Measurements from ENCODE around the gene PEX1. TPM values are rescaled to one million over a fixed set of nuclear protein-coding genes. Genes with fewer than 3 reads are reported as not detected.
"Not testable (repeated sequence)": the region's sequence is repeated elsewhere in the genome, so short reads cannot be mapped to it uniquely, and the experiment has no call there.

The PEX1 gene
- total and polyA plus RNA-seq, 8 donors: 12.4 to 53.9 (median 42.6) TPM

DNA sequence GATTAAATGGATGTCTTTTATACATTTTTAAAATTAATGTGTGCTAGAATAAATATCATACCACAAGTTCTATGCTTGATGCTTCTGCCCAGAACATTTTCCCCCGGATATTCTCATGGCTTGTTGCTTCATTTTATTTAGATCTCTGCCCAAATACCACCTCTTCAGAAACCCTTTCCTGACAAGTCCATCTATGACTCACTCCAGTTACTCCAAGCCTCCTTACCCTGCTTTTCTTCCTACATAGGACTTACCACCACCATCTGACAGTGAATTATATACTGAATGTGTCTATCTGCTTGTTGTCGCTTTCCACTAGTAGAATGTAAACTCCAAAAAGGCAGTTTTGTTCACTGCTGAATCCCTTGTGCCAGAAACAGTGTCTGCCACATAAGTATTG lies 31.4 kb downstream of the PEX1 start:
- no peaks in the 10 kb centered on the region for H3K27me3 ChIP-seq
- H3K4me3 ChIP-seq: no peak overlapping the region
- TF ChIP-seq, protein P1, sequence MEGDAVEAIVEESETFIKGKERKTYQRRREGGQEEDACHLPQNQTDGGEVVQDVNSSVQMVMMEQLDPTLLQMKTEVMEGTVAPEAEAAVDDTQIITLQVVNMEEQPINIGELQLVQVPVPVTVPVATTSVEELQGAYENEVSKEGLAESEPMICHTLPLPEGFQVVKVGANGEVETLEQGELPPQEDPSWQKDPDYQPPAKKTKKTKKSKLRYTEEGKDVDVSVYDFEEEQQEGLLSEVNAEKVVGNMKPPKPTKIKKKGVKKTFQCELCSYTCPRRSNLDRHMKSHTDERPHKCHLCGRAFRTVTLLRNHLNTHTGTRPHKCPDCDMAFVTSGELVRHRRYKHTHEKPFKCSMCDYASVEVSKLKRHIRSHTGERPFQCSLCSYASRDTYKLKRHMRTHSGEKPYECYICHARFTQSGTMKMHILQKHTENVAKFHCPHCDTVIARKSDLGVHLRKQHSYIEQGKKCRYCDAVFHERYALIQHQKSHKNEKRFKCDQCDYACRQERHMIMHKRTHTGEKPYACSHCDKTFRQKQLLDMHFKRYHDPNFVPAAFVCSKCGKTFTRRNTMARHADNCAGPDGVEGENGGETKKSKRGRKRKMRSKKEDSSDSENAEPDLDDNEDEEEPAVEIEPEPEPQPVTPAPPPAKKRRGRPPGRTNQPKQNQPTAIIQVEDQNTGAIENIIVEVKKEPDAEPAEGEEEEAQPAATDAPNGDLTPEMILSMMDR (IDR thresholded peaks at IDR 0.05): no peak
- no peak for DNase-seq
- no peak overlapping the region for H3K27ac ChIP-seq
- peaks cover 0 to 72% of the 10 kb centered on the region in 2 donors for H3K36me3 ChIP-seq
- intact Hi-C loops (cut with DNase I): no loop called here
- ATAC-seq: no peak
- H3K4me1 ChIP-seq: no peaks in the 10 kb centered on the region
- no peaks in the 10 kb centered on the region for H3K9me3 ChIP-seq

DNA sequence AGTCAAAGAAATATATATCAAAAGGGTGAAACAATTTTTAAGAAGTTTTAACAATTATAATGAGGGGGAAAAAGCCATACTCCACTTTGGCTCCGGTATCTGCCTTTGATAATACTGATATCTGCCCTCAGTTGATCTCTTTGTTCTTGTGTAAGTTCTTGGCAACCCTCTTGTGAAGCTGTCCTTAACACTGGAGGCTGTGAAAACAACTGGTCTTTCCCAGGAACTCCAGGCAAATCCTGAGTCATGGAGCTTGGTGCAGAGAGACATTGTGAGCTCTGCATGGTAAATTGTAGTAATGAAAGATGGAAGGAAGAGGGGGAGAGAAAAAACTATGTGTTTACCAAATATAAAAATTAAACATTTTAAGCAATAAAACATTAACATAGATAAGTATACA lies 38.7 kb downstream of the PEX1 start:
- Histone ChIP-seq H3K4me1 (no peaks in the 10 kb centered on the region), H3K27me3 (no peaks in the 10 kb centered on the region), H3K36me3 (peaks cover 0 to 92% of the 10 kb centered on the region in 2 donors), H3K9me3 (no peaks in the 10 kb centered on the region), H3K27ac (no peak overlapping the region), H3K4me3 (no peak overlapping the region)
- DNase-seq (no peak), ATAC-seq (no peak)
- TF ChIP-seq, protein P1 (IDR thresholded peaks at IDR 0.05): no peak
- intact Hi-C loops (cut with DNase I): no loop called here

DNA sequence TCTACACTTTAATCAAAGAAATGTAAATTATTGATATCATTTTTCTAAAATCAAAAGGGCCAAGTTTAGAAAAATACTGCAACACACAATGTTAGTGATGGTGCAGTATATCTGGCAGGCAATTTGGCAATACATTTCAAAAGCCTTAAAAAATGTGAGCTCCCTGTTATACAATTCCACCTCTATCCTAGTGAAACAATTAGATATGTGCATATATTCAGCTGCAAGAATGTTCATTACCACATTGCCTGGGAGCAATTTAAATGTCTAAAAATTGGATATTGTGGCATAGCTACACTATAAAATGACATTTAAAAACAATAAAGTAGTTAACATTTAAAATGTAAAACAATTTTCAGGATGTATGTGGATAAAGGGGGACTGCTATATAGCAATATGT lies 40.5 kb downstream of the PEX1 start:
- no peak for DNase-seq
- intact Hi-C loops (cut with DNase I): no loop called here
- no peaks in the 10 kb centered on the region for H3K4me1 ChIP-seq
- H3K9me3 ChIP-seq: no peaks in the 10 kb centered on the region
- ATAC-seq: no peak
- no peaks in the 10 kb centered on the region for H3K27me3 ChIP-seq
- H3K27ac ChIP-seq: no peak overlapping the region
- TF ChIP-seq, protein P1 (IDR thresholded peaks at IDR 0.05): no peak
- H3K36me3 ChIP-seq: peaks cover 0 to 79% of the 10 kb centered on the region in 2 donors
- no peak overlapping the region for H3K4me3 ChIP-seq

DNA sequence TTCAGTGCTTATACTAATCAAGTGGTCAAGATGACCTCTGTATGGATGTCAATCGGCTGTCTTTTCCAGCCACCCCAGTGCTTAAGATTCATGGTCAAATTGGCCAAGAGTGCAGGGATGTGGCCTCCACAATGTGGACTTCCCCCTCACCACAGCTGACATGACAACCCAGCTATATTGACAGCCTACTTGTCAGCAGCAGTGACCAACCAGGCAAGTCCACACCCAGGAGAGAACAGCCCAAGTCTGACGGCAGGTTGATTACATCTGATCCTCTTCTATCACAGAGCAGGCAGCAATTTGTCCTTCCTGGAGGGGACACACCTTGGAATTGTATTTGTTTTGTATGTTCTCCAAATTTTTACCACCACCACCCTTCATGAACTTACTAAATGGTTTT lies 42.3 kb downstream of the PEX1 start:
- intact Hi-C loops (cut with DNase I): no loop called here
- no peak for ATAC-seq
- no peaks in the 10 kb centered on the region for H3K27me3 ChIP-seq
- no peak overlapping the region for H3K4me3 ChIP-seq
- no peak overlapping the region for H3K27ac ChIP-seq
- TF ChIP-seq, protein P1 (IDR thresholded peaks at IDR 0.05): no peak
- H3K4me1 ChIP-seq: no peaks in the 10 kb centered on the region
- H3K36me3 ChIP-seq: peaks cover 0 to 61% of the 10 kb centered on the region in 2 donors
- DNase-seq: no peak
- H3K9me3 ChIP-seq: no peaks in the 10 kb centered on the region

DNA sequence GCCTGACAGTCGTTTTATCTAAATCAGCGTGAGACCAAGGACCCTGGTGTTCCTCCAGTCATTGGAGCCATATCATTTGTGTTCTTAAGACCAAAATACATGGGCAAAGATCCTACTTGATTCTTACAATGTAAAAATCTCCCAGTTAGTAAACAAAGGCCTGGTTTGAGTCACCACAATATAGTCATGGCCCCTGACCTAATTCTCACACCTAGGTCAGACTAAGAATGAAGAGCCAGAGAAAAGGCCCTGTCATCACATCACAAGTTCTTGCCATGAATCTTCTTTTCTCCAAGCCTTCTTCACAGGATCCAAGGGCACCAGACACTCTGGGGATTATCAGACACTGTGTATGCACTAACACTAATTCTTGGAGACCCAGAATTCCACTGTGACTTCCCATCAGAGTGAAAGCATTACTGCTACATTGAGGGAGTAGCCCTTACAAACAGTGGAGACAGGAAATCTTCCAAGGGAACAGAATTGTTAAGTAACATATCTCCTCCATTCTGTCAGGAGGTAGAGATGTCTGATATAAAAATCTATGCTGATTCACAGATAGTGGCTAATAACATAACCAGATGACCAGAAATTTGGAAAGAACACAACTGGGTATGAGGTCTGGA lies 42.9 kb downstream of the PEX1 start:
- intact Hi-C loops (cut with DNase I): no loop called here

DNA sequence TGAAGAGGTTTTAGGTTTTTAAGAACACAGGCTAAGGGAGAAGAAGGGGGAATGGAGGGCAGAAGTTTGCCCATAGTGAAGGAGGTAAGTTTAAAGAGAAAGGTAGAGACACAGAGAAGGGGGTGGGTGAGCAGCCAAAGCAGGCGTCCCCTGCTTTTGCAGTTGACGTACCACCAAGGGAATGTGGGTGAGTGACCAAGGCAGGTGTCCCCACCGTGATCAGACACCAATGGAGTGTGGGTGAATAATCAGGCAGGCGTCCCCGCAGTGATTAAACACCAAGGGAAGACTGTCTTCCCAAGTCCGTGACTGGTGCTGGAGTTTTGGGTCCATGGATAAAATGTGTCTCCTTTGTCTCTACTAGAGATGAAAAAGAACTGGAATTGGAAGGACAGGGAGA lies 44.1 kb downstream of the PEX1 start:
- not testable (repeated sequence) for ATAC-seq

More for the DNA sequence above, 42.9 kb downstream of the PEX1 start:
- Histone ChIP-seq H3K4me3 (no peak overlapping the region), H3K27me3 (no peaks in the 10 kb centered on the region), H3K9me3 (no peaks in the 10 kb centered on the region), H3K27ac (no peak overlapping the region), H3K36me3 (peaks cover 0 to 55% of the 10 kb centered on the region in 2 donors), H3K4me1 (no peaks in the 10 kb centered on the region)
- no peak for ATAC-seq
- DNase-seq: no peak
- TF ChIP-seq, protein P1 (IDR thresholded peaks at IDR 0.05): no peak

DNA sequence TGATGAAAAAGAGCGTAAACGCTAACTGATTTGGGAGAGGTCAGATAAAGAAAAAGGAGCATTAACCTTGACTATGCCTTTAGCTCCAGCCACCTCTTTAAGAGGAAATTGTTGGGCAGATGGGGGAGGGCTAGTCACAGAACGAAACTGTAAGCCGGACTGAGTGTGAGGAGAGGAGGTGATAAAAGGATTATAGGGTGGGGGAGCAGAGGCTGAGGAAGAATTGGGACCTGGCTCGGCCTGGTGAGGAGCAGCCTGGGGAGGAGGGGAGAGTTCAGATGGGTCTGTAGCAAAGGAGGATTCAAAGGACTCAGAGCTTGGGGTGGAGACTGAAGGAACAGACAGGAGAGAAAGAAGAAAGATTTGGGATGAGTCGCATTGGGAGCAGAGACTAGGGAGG lies 44.7 kb downstream of the PEX1 start:
- H3K27me3 ChIP-seq; DNase-seq; ATAC-seq; intact Hi-C loops (cut with DNase I); H3K9me3 ChIP-seq; H3K27ac ChIP-seq; H3K4me1 ChIP-seq; H3K4me3 ChIP-seq: not testable (repeated sequence)
- H3K36me3 ChIP-seq: peaks cover 0 to 37% of the 10 kb centered on the region in 2 donors

More for the DNA sequence above, 44.1 kb downstream of the PEX1 start:
- H3K9me3 ChIP-seq; intact Hi-C loops (cut with DNase I); H3K4me3 ChIP-seq; H3K4me1 ChIP-seq; DNase-seq; H3K27ac ChIP-seq; H3K27me3 ChIP-seq: not testable (repeated sequence)
- H3K36me3 ChIP-seq: peaks cover 0 to 43% of the 10 kb centered on the region in 2 donors

DNA sequence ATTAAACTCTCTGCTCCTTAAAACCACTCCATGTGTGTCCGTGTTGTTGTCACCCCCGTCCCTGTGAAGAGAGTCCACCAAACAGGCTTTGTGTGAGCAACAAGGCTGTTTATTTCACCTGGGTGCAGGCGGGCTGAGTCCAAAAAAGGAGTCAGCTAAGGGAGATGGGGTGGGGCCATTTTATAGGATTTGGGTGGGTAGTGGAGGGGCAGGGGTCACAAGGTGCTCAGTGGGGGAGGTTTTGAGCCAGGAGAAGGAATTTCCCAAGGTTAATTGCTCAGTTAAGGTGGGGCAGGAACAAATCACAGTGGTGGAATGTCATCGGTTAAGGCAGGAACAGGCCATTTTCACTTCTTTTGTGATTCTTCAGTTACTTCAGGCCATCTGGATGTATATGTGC lies 49.2 kb downstream of the PEX1 start:
- DNase-seq; intact Hi-C loops (cut with DNase I); H3K36me3 ChIP-seq; H3K27me3 ChIP-seq; H3K27ac ChIP-seq; H3K4me3 ChIP-seq; H3K9me3 ChIP-seq; ATAC-seq; H3K4me1 ChIP-seq: not testable (repeated sequence)
